WTC11 (cell line): ENCODE data around the gene PAM.

Experiments
- ATF1 ChIP-seq: sonication (generic); formaldehyde crosslinking; IDR thresholded peaks from 2 replicates; pipeline ENCODE4 v1.8.1; 2023; ENCODE audit warnings: mild to moderate bottlenecking, moderate library complexity, missing genetic modification reagents
- E2F4 ChIP-seq: sonication (generic); formaldehyde crosslinking; IDR thresholded peaks from 2 replicates; pipeline ENCODE4 v1.8.1; 2022; ENCODE audit warnings: low read depth, mild to moderate bottlenecking, moderate library complexity, missing genetic modification reagents, borderline replicate concordance
- NR2C2 ChIP-seq: sonication (generic); formaldehyde crosslinking; IDR thresholded peaks from 2 replicates; pipeline ENCODE4 v1.8.0; 2022; ENCODE audit warnings: mild to moderate bottlenecking, missing genetic modification reagents
- PRDM15 ChIP-seq: sonication (generic); formaldehyde crosslinking; IDR thresholded peaks from 2 replicates; pipeline ENCODE4 v1.8.0; 2022; ENCODE audit warnings: missing genetic modification reagents
- ZNF317 ChIP-seq: sonication (generic); formaldehyde crosslinking; IDR thresholded peaks from 2 replicates; pipeline ENCODE4 v1.8.1; 2023; ENCODE audit warnings: low read depth, mild to moderate bottlenecking, moderate library complexity, missing genetic modification reagents, borderline replicate concordance

GRCh38 chr5:103027267-103027666, 272.2 kb downstream of the PAM start:
- TF ChIP-seq E2F4 (CRISPR knock-in tag) (no peak), PRDM15 (CRISPR knock-in tag) (no peak), ZNF317 (no peak), ATF1 (CRISPR knock-in tag) (no peak), NR2C2 (CRISPR knock-in tag) (no peak)
